OCI-LY1 (cell line): ENCODE measurements around the gene PRRC2B.
"Not testable (repeated sequence)": the region's sequence is repeated elsewhere in the genome, so short reads cannot be mapped to it uniquely, and the experiment has no call there.

Source experiments
- H2AFZ ChIP-seq: fragments of 200-600 bp; sonication (generic), shearing (Covaris generic); 2 replicates; pipeline ENCODE4 v1.6.0; 2014; ENCODE audit warnings: antibody characterized with exemption, mild to moderate bottlenecking, low read length
- H3F3A ChIP-seq: fragments of 200-600 bp; sonication (generic), shearing (Covaris generic); 2 replicates; pipeline ENCODE4 v1.6.0; 2014; ENCODE audit warnings: mild to moderate bottlenecking, antibody characterized with exemption, low read length, moderate library complexity; ENCODE audit not compliant: insufficient read depth
- H3K27ac ChIP-seq: fragments of 200-600 bp; sonication (generic); 2 replicates; pipeline ENCODE4 v1.5.1; 2014; ENCODE audit warnings: low read length, mixed run types, mild to moderate bottlenecking, low read depth; ENCODE audit not compliant: poor library complexity, severe bottlenecking
- H3K27me3 ChIP-seq: fragments of 200-600 bp; sonication (generic); 2 replicates; pipeline ENCODE4 v1.6.0; 2014; ENCODE audit warnings: antibody characterized with exemption, mild to moderate bottlenecking, low read length, moderate library complexity; ENCODE audit not compliant: insufficient read depth
- H3K36me3 ChIP-seq: fragments of 200-600 bp; sonication (generic); 2 replicates; pipeline ENCODE4 v1.6.1; 2014; ENCODE audit warnings: mild to moderate bottlenecking, antibody characterized with exemption, low read length, moderate library complexity, mixed read lengths; ENCODE audit not compliant: insufficient read depth
- H3K4me1 ChIP-seq: fragments of 200-600 bp; sonication (generic); 2 replicates; pipeline ENCODE4 v1.5.1; 2014; ENCODE audit warnings: mild to moderate bottlenecking, low read length, moderate library complexity; ENCODE audit not compliant: insufficient read depth, severe bottlenecking
- H3K4me2 ChIP-seq: fragments of 200-600 bp; sonication (generic), shearing (Covaris generic); 2 replicates; pipeline ENCODE4 v1.6.1; 2014; ENCODE audit warnings: low read length
- H3K4me3 ChIP-seq: fragments of 200-600 bp; sonication (generic); 2 replicates; pipeline ENCODE4 v1.5.1; 2014; ENCODE audit warnings: low read length, low read depth, mild to moderate bottlenecking, mixed read lengths; ENCODE audit not compliant: poor library complexity, severe bottlenecking
- H3K79me2 ChIP-seq: fragments of 200-600 bp; shearing (Covaris generic); 2 replicates; pipeline ENCODE4 v1.6.1; 2016; ENCODE audit warnings: mixed run types, low read length, mixed read lengths; ENCODE audit not compliant: insufficient read depth
- H3K9ac ChIP-seq: fragments of 200-600 bp; sonication (generic), shearing (Covaris generic); 2 replicates; pipeline ENCODE4 v1.6.1; 2014; ENCODE audit warnings: mild to moderate bottlenecking, low read length, mixed read lengths
- H3K9me2 ChIP-seq: fragments of 200-600 bp; sonication (generic), shearing (Covaris generic); 2 replicates; pipeline ENCODE4 v1.6.1; 2014; ENCODE audit warnings: low read depth, mild to moderate bottlenecking, low read length, mixed read lengths
- H3K9me3 ChIP-seq: fragments of 200-600 bp; shearing (Covaris generic); 2 replicates; pipeline ENCODE4 v1.6.1; 2014; ENCODE audit warnings: low read length, mixed read lengths
- H4K20me1 ChIP-seq: fragments of 200-600 bp; sonication (generic), shearing (Covaris generic); 2 replicates; pipeline ENCODE4 v1.6.0; 2016; ENCODE audit warnings: mild to moderate bottlenecking, low read length; ENCODE audit not compliant: insufficient read depth
- CTCF ChIP-seq: fragments of 200-600 bp; sonication (generic), shearing (Covaris generic); IDR thresholded peaks from 2 replicates; pipeline ENCODE4 v1.5.1; 2017; ENCODE audit warnings: mild to moderate bottlenecking, antibody characterized with exemption, low read length, moderate library complexity, mixed read lengths
- EZH2 ChIP-seq: fragments of 200-600 bp; sonication (generic), shearing (Covaris generic); IDR thresholded peaks from 2 replicates; pipeline ENCODE4 v1.8.0; 2017; ENCODE audit warnings: borderline replicate concordance, mixed run types, mild to moderate bottlenecking, antibody characterized with exemption, low read length, moderate library complexity, mixed read lengths

PRRC2B gene

DNA sequence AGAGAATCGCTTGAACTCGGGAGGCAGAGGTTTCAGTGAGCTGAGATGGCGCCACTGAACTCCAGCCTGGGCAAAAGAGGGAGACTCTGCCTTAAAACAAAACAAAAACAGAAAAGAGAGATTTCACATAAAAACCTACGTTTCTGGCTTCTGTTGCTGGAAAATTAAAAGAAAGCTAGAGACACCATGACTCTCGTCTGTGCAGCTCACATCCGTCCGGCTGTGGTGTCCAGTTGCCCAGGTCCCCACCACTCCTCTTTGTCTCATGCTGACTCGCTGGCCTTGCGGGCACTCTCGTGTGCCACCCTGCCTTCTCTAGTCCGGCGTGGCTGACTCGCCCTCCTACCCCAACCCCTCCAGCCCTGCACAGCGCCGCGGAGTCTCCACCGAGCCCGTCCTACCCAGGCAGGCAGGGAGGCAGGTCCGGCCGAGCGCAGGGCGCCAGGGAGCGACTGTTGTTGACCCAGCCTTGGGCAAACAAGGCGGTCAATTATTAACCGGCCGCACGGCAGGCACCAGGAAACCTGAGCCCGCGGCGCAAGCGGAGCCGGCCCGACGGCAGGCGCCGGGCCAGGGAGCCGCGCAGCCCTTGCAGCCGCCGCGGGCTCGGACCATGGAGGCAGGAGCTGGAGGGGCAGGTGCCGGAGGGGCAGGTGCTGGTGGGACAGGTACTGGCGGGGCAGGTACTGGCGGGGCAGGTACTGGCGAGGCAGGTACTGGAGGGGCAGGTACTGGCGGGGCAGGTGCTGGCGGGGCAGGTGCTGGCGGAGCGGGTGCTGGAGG is 151.3 kb downstream of the PRRC2B start, which contains the start of gene PRRT1B:
TSS of gene PRRT1B (plus strand) at position 521 of the 783 bp plus-strand sequence. CDS start at position 614, 93 bp downstream.
- peaks cover 5% of the 10 kb centered on the region for H3K9me3 ChIP-seq
- no peaks in the 10 kb centered on the region for H4K20me1 ChIP-seq
- H2AFZ ChIP-seq, result no peak within 1 kb of the TSS
- H3F3A ChIP-seq, result no peaks in the 10 kb centered on the region
- no peaks in the 10 kb centered on the region for H3K36me3 ChIP-seq
- H3K9me2 ChIP-seq, result no peaks in the 10 kb centered on the region
- no peaks in the 10 kb centered on the region for H3K4me1 ChIP-seq
- no peak within 1 kb of the TSS for H3K9ac ChIP-seq
- no peaks in the 10 kb centered on the region for H3K27me3 ChIP-seq
- H3K27ac ChIP-seq, result no peak within 1 kb of the TSS
- H3K4me2 ChIP-seq, result no peak within 1 kb of the TSS
- H3K4me3 ChIP-seq, result no peak within 1 kb of the TSS
- H3K79me2 ChIP-seq, result no peaks in the 10 kb centered on the region
- TF ChIP-seq EZH2 (no peak), CTCF (no peak)

DNA sequence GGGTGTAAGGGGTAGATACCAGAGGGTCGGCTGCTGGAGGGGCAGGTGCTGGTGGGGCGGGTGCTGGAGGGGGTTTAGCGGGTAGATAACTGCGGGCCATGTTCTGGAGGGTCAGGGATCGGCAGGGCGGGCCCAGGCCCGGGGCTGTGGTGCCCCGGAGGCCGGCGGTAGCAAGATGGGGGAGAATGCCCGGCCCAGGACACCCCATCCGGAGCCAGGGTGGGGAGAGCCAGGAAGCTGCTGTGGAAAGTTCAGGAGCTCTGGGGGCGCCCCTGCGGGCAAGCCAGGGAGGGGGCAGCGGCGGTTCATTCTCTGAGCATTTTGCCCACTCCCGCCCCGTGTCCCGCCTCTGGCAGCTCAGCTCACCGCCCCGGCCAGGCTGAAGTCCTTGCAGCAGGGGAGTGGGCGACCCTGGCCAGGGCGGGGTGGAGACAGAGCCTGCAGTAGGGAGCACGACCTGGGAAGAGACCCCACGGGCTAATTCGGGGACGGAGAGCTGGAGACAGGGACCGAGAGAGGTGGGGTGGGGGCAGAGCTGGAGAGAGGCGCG is 152.0 kb downstream of the PRRC2B start:
- Histone ChIP-seq H3K9me3 (peaks cover 5% of the 10 kb centered on the region), H4K20me1 (no peaks in the 10 kb centered on the region), H3K79me2 (no peaks in the 10 kb centered on the region), H3K4me3 (no peak overlapping the region), H3K27ac (no peak overlapping the region), H3K27me3 (no peaks in the 10 kb centered on the region), H3K9ac (no peak overlapping the region), H3K36me3 (no peaks in the 10 kb centered on the region), H3F3A (no peaks in the 10 kb centered on the region), H2AFZ (no peak overlapping the region), H3K4me1 (no peaks in the 10 kb centered on the region), H3K4me2 (no peak overlapping the region), H3K9me2 (no peaks in the 10 kb centered on the region)
- TF ChIP-seq CTCF (no peak), EZH2 (no peak)

DNA sequence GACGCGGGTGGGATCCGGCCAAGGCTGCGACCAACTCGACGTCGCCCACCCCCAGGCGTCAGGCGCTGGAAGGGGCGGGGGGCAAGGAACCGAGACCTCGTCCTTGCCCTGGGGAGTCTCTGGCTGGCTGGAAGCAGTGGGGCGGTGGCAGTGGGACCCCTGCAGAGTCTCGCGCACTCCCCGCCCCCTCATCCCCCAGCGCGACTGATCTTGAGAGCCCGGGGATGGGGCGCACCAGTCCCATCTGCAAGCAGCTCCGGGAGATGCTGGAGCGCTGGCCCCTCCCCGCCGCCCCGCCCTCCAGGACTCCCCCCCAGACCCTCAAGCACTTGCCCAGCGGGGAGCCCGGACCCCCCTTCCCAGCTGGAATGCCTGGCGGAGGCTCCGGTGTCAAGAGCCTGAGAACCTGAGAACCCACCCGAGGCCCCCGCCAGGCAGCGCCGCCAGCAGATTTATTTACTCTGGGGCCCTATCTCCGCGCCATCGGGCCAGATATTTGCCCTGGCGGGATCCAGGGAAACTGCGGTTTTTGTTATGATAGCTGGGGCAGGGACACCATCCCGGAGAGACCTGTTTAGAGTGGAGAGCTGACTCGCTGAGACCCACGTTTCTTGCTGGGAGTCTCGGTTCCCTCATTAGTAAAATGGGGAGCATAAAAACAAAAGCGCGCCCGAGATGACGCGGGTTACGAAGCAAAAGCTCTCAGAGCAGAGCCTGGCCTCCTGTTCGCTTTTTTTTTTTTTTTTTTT is 152.6 kb downstream of the PRRC2B start:
- Histone ChIP-seq H3K4me2 (no peak overlapping the region), H3K4me3 (no peak overlapping the region), H2AFZ (no peak overlapping the region)

DNA sequence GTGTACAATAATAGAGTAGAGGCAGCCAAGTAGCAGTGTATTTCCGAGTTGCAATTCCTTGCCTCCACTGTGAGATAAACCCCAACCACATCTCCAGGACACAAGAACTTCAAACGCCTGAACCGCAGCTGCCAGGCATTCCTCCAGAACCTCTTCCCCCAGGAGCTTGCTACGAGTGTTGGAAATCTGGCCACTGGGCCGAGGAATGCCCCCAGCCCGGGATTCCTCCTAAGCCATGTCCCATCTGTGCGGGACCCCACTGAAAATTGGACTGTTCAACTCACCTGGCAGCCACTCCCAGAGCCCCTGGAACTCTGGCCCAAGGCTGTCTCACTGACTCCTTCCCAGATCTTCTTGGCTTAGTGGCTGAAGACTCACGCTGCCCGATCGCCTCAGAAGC is 155.3 kb downstream of the PRRC2B start:
- H3K27ac ChIP-seq, H3K4me2 ChIP-seq: not testable (repeated sequence)

More for the DNA sequence above, 152.6 kb downstream of the PRRC2B start:
- no peak overlapping the region for H3K27ac ChIP-seq
- no peak for TF ChIP-seq CTCF
- no peak for TF ChIP-seq EZH2
- no peaks in the 10 kb centered on the region for H3K27me3 ChIP-seq
- H3K79me2 ChIP-seq, result no peaks in the 10 kb centered on the region
- H3F3A ChIP-seq, result no peaks in the 10 kb centered on the region
- H3K9me3 ChIP-seq, result peaks cover 5% of the 10 kb centered on the region
- H3K4me1 ChIP-seq, result no peaks in the 10 kb centered on the region
- no peaks in the 10 kb centered on the region for H3K36me3 ChIP-seq
- H4K20me1 ChIP-seq, result no peaks in the 10 kb centered on the region
- H3K9ac ChIP-seq, result no peak overlapping the region
- H3K9me2 ChIP-seq, result no peaks in the 10 kb centered on the region

More for the DNA sequence above, 155.3 kb downstream of the PRRC2B start:
- H3K9me2 ChIP-seq, H3K4me1 ChIP-seq, H3K4me3 ChIP-seq, H3K79me2 ChIP-seq, H4K20me1 ChIP-seq, H3K27me3 ChIP-seq, H3F3A ChIP-seq, H3K9me3 ChIP-seq, H3K36me3 ChIP-seq, H3K9ac ChIP-seq, H2AFZ ChIP-seq: not testable (repeated sequence)
